NCI-H128 (cell line): ENCODE data around the gene HSF4.

Source experiments
- DNase-seq: peaks from one replicate; lab custom pipeline; 2025; ENCODE audit not compliant: unreplicated experiment; lab: John Stamatoyannopoulos, UW

Gene HSF4

DNA sequence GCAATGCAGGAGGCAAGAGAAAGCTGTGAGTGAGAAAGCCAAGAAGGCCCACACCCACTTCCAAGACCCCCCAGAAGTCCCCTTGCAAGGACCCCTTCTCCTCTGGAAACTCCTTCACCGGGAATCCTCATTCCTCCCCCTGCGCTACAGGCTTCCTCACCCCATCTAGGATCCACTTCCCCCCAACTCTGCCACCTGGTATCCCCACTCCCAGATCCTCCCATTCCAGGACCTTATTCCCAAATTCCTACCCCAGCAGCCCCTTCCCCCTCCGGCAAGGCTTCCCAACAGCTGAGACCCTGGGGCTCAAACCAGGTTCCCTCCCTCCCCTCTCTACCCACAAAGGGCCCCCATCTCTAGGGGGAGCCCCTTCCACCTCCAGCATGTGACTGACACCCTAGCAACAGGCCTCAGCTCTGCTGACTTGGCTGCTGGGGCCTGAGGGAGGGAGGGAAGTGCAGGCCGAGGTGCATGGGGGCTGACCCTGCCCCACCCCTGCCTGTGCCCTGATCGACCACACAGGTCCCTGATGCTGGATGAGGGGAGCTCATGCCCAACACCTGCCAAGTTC is 2.1 kb downstream of the HSF4 start:
- DNase-seq, result no peak

DNA sequence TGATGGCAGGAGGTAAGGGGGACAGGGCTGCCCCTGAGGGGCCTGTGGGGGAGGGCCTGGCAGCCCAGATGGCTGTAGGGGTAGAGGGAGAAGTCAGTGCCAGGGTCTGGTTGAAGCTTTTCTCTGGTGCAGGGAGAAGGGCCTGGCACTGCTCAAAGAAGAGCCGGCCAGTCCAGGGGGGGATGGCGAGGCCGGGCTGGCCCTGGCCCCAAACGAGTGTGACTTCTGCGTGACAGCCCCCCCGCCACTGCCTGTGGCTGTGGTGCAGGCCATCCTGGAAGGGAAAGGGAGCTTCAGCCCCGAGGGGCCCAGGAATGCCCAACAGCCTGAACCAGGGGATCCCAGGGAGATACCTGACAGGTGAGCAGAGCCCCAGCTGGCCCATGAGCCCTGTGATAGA is 3.0 kb downstream of the HSF4 start:
- DNase-seq, result no peak

- no peak for DNase-seq
These were observed 4.5 kb downstream of the HSF4 start for GRCh38 chr16:67169011-67169451.

- DNase-seq, result no peak
These were observed 5.2 kb downstream of the HSF4 start for GRCh38 chr16:67169642-67170167.

- no peak for DNase-seq
These were observed 5.8 kb downstream of the HSF4 start, which contains the start of gene NOL3 for GRCh38 chr16:67170168-67170948. Gene NOL3, plus strand, starts transcription at chr16:67170538.

GRCh38 chr16:67170949-67171649 is 6.6 kb downstream of the HSF4 start:
- DNase-seq, result no peak

DNA sequence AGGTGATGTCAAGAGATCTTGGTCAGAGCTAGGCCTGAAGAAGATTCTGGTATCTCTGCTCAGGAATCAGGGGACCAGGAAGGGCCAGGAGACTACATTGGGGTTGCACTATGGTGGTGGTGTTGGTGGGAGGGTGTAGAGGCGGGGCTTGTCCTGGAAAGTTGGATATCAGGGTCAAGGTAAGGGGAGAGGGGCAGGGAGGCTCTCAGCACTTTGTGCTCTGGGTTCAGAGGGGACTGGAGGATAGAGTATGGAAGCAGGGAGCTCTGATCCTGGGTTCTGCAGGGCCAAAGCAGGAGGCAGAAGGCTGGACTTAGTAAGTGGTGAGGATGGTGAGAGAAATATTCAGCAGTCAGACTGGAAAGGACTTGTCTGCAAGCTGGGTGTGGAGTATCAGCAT is 8.8 kb downstream of the HSF4 start:
- no peak for DNase-seq

DNA sequence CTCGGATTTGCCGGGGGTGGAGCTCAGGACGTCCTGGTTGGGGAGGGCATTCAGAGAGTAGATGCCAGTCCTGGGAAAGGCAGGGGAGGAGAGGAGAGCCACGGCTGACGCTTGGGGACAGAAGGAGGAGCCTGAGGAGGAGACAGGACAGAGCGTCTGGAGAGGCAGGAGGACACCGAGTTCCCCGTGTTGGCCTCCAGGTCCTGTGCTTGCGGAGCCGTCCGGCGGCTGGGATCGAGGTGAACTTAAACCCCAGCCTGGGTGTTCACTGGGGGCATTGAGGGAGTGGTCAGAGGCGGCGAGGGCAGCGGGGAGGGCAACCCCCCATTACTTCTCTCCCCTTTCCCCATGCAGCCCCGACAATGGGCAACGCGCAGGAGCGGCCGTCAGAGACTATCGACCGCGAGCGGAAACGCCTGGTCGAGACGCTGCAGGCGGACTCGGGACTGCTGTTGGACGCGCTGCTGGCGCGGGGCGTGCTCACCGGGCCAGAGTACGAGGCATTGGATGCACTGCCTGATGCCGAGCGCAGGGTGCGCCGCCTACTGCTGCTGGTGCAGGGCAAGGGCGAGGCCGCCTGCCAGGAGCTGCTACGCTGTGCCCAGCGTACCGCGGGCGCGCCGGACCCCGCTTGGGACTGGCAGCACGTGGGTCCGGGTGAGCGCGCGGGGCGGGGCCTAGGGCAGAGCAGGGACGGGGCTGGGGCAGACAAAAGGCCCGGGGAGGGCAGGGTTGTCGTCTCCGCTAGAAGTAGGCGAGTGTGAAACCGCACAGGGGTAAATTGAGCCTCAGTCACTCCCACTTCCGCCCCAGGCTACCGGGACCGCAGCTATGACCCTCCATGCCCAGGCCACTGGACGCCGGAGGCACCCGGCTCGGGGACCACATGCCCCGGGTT is 9.5 kb downstream of the HSF4 start:
- DNase-seq, result peak; percentile 47

- DNase-seq, result no peak
These were observed 10.2 kb downstream of the HSF4 start for GRCh38 chr16:67174706-67175231.

DNA sequence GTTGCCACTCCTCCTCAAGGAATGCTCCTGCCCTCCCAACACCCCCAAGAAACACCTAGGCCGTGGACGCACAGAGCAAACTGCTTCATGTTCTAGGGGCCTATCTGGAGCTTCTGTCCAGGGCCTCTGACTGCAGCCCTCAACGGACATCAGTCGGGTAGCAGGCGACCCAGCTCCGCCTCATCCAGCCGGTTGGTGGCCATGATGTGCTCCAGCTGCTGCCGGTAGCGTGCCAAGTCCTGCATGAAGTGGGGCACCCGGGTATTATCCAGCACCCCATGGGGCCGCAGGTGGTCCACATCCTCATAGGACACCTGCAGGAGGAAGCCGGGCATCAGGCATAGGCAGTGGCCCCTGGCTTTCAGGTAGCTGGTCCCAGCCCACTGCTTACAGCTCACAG is 12.1 kb downstream of the HSF4 start:
- DNase-seq, result no peak

DNA sequence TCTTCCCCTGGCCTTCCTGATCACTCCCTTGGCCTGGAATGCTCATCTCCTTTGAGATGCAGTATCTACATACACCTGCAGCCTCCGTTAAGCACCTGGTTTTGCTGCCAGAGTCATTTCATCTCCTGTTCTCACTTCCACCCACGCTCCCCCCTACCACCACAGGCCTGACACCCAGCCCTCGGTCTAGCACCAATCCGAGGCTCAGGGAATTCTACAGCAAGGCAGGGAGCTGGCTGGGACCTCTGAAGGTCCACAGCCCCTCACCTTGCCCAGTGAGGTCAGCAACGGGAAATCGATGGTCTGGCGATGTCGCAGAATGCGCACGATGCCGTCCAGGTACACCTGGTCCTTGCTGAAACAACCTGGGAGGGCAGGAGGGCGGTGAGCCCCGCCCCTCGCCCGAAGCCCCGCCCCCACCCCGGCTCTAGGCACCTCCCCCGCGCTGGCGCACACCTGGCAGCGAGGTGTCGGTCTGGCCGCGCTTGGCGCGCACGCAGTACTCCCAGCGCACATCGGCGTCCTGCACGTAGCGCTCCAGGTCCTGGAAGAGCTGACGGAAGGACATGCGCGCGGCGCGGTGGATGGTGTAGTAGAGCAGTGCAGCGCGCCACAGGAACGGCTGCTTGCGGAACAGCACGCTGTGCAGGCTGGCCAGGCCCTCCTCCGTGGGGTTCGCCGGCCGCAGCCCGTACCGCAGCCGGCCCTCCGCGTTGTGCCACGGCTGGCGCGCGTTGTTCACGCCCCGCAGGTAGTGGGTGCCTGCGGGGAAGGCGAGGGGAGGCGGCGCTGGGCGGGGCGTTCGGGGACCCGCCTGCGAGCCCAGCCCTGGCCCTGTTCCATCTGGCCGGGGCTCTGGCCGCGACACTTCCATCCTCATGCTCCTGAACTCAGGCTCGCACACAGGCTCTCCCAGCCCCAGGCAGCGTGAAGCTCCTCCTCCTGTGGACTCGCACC is 13.5 kb downstream of the HSF4 start:
- peak; percentile 63 for DNase-seq

DNA sequence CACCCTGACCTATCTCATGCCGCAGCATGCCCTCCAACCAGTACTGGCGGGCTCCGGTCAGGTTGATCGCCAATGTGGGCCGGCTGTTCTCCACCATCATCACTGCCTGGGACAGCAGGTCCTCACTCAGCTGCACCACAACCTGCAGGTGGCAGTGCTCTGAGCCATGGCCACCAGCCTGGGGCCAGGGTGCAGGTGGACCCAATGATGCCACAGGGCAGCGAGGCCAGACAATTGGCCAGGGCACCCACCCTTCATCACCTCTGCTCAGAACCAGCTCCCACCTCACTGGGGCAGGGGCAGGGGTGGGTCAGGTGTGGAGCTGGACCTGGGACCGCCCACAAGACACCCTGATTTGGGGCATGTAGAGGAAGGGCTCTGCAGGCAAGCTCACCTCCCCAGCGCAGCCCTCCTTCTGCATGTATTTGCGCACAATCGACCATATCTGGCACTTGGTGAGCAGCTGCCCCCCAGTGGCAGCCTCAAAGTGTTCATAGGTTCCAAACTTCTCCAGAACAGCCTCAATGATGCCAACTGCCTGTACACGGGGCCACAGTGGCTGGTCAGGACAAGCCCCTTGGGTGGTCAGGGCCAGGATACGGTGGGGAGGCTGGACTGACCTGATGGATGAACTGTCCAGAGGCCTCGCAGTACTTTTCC is 15.0 kb downstream of the HSF4 start:
- no peak for DNase-seq

- DNase-seq, result no peak
These were observed 15.6 kb downstream of the HSF4 start for GRCh38 chr16:67180166-67180565.

- no peak for DNase-seq
These were observed 16.8 kb downstream of the HSF4 start for GRCh38 chr16:67181346-67181745.

DNA sequence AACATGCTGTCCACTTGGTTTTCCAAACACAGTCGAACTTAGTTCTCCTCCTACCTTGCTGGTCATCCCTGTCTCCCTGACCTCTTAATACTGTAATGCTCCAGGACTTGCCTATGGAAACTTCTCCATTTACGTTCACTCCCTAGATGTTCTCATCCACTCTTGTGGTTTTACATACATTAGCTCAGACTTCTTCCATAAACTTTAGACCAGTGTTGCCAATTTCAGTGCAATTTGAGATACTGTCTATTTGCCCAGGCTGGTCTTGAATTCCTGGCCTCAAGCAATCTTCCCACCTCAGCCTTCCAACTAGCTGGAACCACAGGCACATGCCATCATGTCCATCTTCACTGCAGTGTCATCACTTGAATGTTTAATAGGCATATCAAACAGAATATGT is 17.7 kb downstream of the HSF4 start:
- no peak for DNase-seq

DNA sequence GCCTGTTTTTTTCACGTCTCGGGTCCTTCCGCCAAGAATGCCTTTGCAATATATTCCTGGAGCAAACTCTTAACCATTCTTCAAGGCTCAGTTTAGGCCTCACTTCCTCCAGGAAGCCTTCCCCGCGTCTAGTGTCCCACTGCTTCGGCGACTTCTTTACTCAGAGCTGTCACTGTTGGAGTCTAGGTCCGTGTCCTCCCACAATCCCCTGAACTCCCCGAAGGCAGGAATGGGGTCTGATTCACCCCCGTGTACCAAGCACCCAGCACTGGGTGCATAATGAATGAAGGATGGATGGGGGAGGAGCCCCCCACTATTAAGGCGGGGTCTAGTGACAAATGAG is 18.7 kb downstream of the HSF4 start:
- DNase-seq, result no peak

DNA sequence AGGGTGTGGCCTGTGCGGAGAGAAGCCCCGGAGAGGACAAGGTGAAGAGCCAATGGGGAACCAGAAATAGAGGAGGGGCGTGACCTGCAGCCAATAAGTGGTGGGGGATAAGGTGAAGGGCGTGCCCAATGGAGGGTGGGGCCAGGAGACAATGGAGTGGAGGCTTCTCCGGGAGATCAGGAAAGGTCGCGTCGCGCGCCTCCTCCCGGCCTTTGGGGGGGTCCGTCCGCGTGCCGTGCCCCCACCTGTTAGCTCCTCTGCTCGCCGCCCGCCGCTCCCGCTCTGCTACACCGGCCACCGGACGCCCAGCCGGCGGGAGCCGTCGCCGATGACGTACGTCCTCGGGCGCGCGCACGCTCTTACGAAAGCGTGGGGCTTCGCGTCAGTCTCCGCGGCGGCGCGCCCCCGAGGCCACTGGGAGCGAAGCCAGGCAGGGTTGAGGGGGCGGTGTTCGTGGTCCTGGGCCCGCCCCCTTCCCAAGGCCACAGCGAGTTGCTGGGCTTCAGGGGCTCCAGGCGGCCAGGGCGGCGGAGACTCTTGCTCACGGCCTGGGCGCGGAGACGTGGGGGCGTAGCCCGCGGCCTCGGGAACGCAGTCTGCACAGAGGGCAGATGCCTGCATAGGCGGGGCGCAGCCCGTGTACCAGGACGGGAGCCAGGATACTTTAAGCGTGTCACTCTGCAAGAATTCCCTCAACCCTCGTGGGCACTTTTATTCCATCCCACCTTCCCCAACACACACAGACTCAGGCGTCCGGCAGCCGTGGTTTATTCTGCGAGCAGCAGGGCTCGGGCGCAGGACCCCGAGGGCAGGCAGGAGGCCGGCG is 19.3 kb downstream of the HSF4 start, which contains the start of gene MATCAP1:
Gene MATCAP1, minus strand, starts transcription at position 337 of the 826 bp plus-strand sequence. CDS start 3,353 bp downstream, outside the sequence.
- peak; percentile 79 for DNase-seq

- DNase-seq, result peak; percentile 33
These were observed 20.0 kb downstream of the HSF4 start for GRCh38 chr16:67184453-67184994.
